H54 (cell line): ENCODE data around the gene PCBD2.
"Not testable (repeated sequence)": the region's sequence is repeated elsewhere in the genome, so short reads cannot be mapped to it uniquely, and the experiment has no call there.

ENCODE experiments used
- DNase-seq: peaks from one replicate; pipeline ENCODE4 v3.0.0; 2011; ENCODE audit warnings: low spot score, mixed read lengths; ENCODE audit not compliant: insufficient read length
- FAIRE-seq: peaks from 3 replicates; lab custom pipeline; 2011; peaks lifted over from hg19 to GRCh38; lab: Jason Lieb, UNC
- POLR2A ChIP-seq: IDR thresholded peaks from 2 replicates; pipeline ENCODE4 v1.6.1; 2011; ENCODE audit warnings: low read depth, mild to moderate bottlenecking, low read length

The PCBD2 gene

GRCh38 chr5:134904610-134905245 lies at the start of gene PCBD2:
PCBD2 (plus strand) TSS chr5:134905131; CDS start chr5:134905140, 9 bp downstream.
- FAIRE-seq (no peak), DNase-seq (peak; percentile 92)
- TF ChIP-seq POLR2A: peak; percentile 62

GRCh38 chr5:134856465-134856864 lies 48.5 kb upstream of the PCBD2 start:
- FAIRE-seq, DNase-seq: not testable (repeated sequence)

GRCh38 chr5:134857401-134857800 lies 47.5 kb upstream of the PCBD2 start:
- no peak for FAIRE-seq
- no peak for DNase-seq
- no peak for TF ChIP-seq POLR2A

GRCh38 chr5:134864707-134865106 lies 40.2 kb upstream of the PCBD2 start:
- DNase-seq: no peak
- TF ChIP-seq POLR2A: no peak
- no peak for FAIRE-seq

GRCh38 chr5:134873494-134873893 lies 31.4 kb upstream of the PCBD2 start:
- TF ChIP-seq POLR2A: no peak
- no peak for FAIRE-seq
- DNase-seq: no peak

- DNase-seq: peak; percentile 86
- FAIRE-seq: no peak
- peak; percentile 92 for TF ChIP-seq POLR2A
Observed at GRCh38 chr5:134873987-134874830, 30.7 kb upstream of the PCBD2 start, which contains the start of gene TXNDC15. TXNDC15 (plus strand) TSS chr5:134874371; CDS start chr5:134874428, 57 bp downstream.

GRCh38 chr5:134874831-134875655 lies 29.9 kb upstream of the PCBD2 start:
- FAIRE-seq: peak; percentile 48
- DNase-seq: peak; percentile 86
- TF ChIP-seq POLR2A: no peak; the same call in 1 of the 2 replicates

- no peak for DNase-seq
- FAIRE-seq: no peak
- no peak for TF ChIP-seq POLR2A
Observed at GRCh38 chr5:134877159-134877558, 27.8 kb upstream of the PCBD2 start.

- no peak for DNase-seq
- TF ChIP-seq POLR2A: no peak
- FAIRE-seq: no peak
Observed at GRCh38 chr5:134878403-134878802, 26.5 kb upstream of the PCBD2 start.

- no peak for TF ChIP-seq POLR2A
- no peak for FAIRE-seq
Observed at GRCh38 chr5:134879456-134879855, 25.5 kb upstream of the PCBD2 start.

GRCh38 chr5:134880937-134881336 lies 24.0 kb upstream of the PCBD2 start:
- DNase-seq, FAIRE-seq: not testable (repeated sequence)

More at GRCh38 chr5:134879456-134879855, 25.5 kb upstream of the PCBD2 start:
- DNase-seq: no peak

- FAIRE-seq, DNase-seq: not testable (repeated sequence)
Observed at GRCh38 chr5:134881711-134882110, 23.2 kb upstream of the PCBD2 start.

GRCh38 chr5:134887593-134888159 lies 17.3 kb upstream of the PCBD2 start:
- no peak for FAIRE-seq
- no peak for TF ChIP-seq POLR2A
- no peak for DNase-seq

GRCh38 chr5:134889335-134889734 lies 15.6 kb upstream of the PCBD2 start:
- FAIRE-seq: no peak

More at GRCh38 chr5:134889335-134889734, 15.6 kb upstream of the PCBD2 start:
- no peak for TF ChIP-seq POLR2A
- no peak for DNase-seq
